ENCODE data around the gene CRIP3. TPM values are rescaled to one million over a fixed set of nuclear protein-coding genes. Genes with fewer than 3 reads are reported as not detected.

CRIP3 gene
- total RNA-seq, 1 experiment from 2014 or later: 44.7 TPM

- Mint-ChIP-seq H3K4me1 (peaks cover 21% of the 10 kb centered on the region), H3K9me3 (no peaks in the 10 kb centered on the region), H3K27ac (0 out of 2 replicates have a peak overlapping the region, but pooled peaks have one; percentile 8), H3K4me3 (no peak overlapping the region), H3K36me3 (no peaks in the 10 kb centered on the region), H3K27me3 (ENCODE audit: low read depth) (no peaks in the 10 kb centered on the region; the same call in 1 of the 2 replicates)
- DNase-seq (ENCODE audit: low spot score): no peak
- CTCF ChIA-PET: interaction anchor here (0.5 to 4.8 kb wide), 15 partner anchors 14 to 244 kb away, joined by 3 to 27 read pairs (median 7); partner anchors contain the start of genes CRIP3, DLK2, DNPH1 and SLC22A7
- POLR2A ChIA-PET: no interaction called here
- ATAC-seq: no peak
- TF ChIP-seq GABPB1 (CRISPR knock-in tag; IDR thresholded peaks at IDR 0.05) (peak; percentile 84), KAT7 (CRISPR knock-in tag; IDR thresholded peaks at IDR 0.05; ENCODE audit: borderline replicate concordance) (no peak), ZNF396 (CRISPR knock-in tag; IDR thresholded peaks at IDR 0.05; ENCODE audit: borderline replicate concordance) (no peak)
Measured at GRCh38 chr6:43262000-43262779, 46.4 kb downstream of the CRIP3 start.

DNA sequence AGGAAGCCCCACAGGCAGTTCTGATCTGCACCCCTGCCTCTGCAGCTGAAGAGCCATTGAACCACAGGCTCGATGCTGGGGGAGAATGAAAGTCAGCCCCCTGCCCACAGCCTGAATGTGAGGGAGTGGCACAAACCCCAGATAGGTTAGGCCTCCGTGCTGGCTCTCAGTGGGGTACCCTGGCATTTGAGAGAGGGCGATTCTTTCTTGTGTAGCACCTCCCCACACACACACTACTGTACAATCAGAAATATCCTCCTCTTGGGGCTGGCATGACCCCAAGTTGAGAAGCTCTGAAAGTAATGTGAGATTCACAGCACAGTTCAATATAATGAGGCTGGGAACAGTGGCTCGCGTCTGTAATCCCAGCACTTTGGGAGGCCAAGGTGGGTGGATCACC lies 47.4 kb downstream of the CRIP3 start:
- POLR2A ChIA-PET: no interaction called here
- H3K27ac Mint-ChIP-seq: no peak overlapping the region
- CTCF ChIA-PET: interaction anchor here (0.6 to 4.8 kb wide), 3 partner anchors 26 to 181 kb away, joined by 4 to 27 read pairs (median 19); no protein-coding TSS in a partner anchor

More for the DNA sequence above, 47.4 kb downstream of the CRIP3 start:
- Mint-ChIP-seq H3K4me3 (no peak overlapping the region), H3K9me3 (no peaks in the 10 kb centered on the region), H3K4me1 (peaks cover 17% of the 10 kb centered on the region), H3K36me3 (no peaks in the 10 kb centered on the region), H3K27me3 (ENCODE audit: low read depth) (no peaks in the 10 kb centered on the region; the same call in 1 of the 2 replicates)
- DNase-seq (ENCODE audit: low spot score) (no peak), ATAC-seq (no peak)
- TF ChIP-seq EMX1 (CRISPR knock-in tag; IDR thresholded peaks at IDR 0.05) (no peak), FOXK1 (CRISPR knock-in tag; IDR thresholded peaks at IDR 0.05) (no peak), TEAD4 (CRISPR knock-in tag; IDR thresholded peaks at IDR 0.05) (no peak), NFATC4 (CRISPR knock-in tag; IDR thresholded peaks at IDR 0.05) (no peak), JAZF1 (CRISPR knock-in tag; IDR thresholded peaks at IDR 0.05) (no peak), E2F4 (CRISPR knock-in tag; IDR thresholded peaks at IDR 0.05; ENCODE audit: borderline replicate concordance, low read depth) (no peak), AR (CRISPR knock-in tag; IDR thresholded peaks at IDR 0.05) (no peak), IRF1 (CRISPR knock-in tag; IDR thresholded peaks at IDR 0.05) (no peak), ZNF219 (CRISPR knock-in tag; IDR thresholded peaks at IDR 0.05; ENCODE audit: borderline replicate concordance) (no peak), JUN (CRISPR knock-in tag; IDR thresholded peaks at IDR 0.05) (no peak), NFE2L1 (CRISPR knock-in tag; IDR thresholded peaks at IDR 0.05) (no peak), NR3C1 (CRISPR knock-in tag; conservative IDR thresholded peaks at IDR 0.05; ENCODE audit: low read depth) (no peak), ZNF232 (CRISPR knock-in tag; IDR thresholded peaks at IDR 0.05) (no peak), RORB (CRISPR knock-in tag; IDR thresholded peaks at IDR 0.05) (no peak), ZNF396 (CRISPR knock-in tag; IDR thresholded peaks at IDR 0.05; ENCODE audit: borderline replicate concordance) (no peak), ZNF425 (CRISPR knock-in tag; conservative IDR thresholded peaks at IDR 0.05) (no peak), STAT6 (CRISPR knock-in tag; conservative IDR thresholded peaks at IDR 0.05; ENCODE audit: low read depth) (no peak), ZNF423 (CRISPR knock-in tag; IDR thresholded peaks at IDR 0.05) (no peak), MXD4 (CRISPR knock-in tag; IDR thresholded peaks at IDR 0.05; ENCODE audit: borderline replicate concordance) (no peak)
- TF ChIP-seq, protein P1, sequence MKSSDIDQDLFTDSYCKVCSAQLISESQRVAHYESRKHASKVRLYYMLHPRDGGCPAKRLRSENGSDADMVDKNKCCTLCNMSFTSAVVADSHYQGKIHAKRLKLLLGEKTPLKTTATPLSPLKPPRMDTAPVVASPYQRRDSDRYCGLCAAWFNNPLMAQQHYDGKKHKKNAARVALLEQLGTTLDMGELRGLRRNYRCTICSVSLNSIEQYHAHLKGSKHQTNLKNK (CRISPR knock-in tag; IDR thresholded peaks at IDR 0.05): no peak

All from WTC11 (cell line).